ENCODE data around the gene FBLN2.

The FBLN2 gene

GRCh38 chr3:13671482-13672233 is 122.7 kb downstream of the FBLN2 start:
- DNase-seq: no peak

- no peak for DNase-seq
Observed at GRCh38 chr3:13673207-13673606, 124.3 kb downstream of the FBLN2 start.

- no peak for DNase-seq
Observed at GRCh38 chr3:13674538-13675185, 125.7 kb downstream of the FBLN2 start.

GRCh38 chr3:13676356-13677017 is 127.6 kb downstream of the FBLN2 start:
- DNase-seq: no peak

- no peak for DNase-seq
Observed at GRCh38 chr3:13677272-13677671, 128.3 kb downstream of the FBLN2 start.

GRCh38 chr3:13681931-13682330 is 133.0 kb downstream of the FBLN2 start:
- no peak for DNase-seq

GRCh38 chr3:13682331-13683013 is 133.5 kb downstream of the FBLN2 start:
- DNase-seq: no peak

GRCh38 chr3:13683288-13683687 is 134.4 kb downstream of the FBLN2 start:
- no peak for DNase-seq

GRCh38 chr3:13683772-13684171 is 134.8 kb downstream of the FBLN2 start:
- no peak for DNase-seq

- DNase-seq: no peak
Observed at GRCh38 chr3:13684350-13684749, 135.4 kb downstream of the FBLN2 start.

GRCh38 chr3:13684854-13685253 is 135.9 kb downstream of the FBLN2 start:
- DNase-seq: no peak

GRCh38 chr3:13685721-13686120 is 136.8 kb downstream of the FBLN2 start:
- DNase-seq: no peak

- DNase-seq: no peak
Observed at GRCh38 chr3:13686367-13687160, 137.6 kb downstream of the FBLN2 start.

- DNase-seq: no peak
Observed at GRCh38 chr3:13687517-13687943, 138.6 kb downstream of the FBLN2 start.
